ENCODE results near the gene TRPC1.

DNA sequence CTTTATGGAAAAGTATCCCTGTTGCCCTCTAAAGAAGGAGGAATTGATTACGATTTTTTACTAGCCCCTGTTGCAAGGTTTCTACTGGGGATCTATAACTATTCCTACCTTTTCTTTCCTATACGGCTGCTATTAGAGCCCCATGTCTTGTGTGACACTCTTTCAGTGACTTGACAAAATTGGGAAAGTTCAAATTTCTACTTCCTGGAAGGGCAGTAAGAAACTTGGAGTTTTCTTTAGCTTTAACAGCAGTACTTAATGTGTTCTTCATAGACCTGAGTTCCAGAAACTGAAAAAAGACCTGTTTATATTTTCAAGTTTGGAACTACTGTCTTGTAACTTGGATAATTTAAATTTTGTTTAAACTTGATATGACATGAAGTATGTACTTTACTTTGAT, 54.7 kb downstream of the TRPC1 start:
- no peak for TF ChIP-seq POLR2A (IDR thresholded peaks at IDR 0.05)
- TF ChIP-seq POLR2AphosphoS5 (IDR thresholded peaks at IDR 0.05): no peak
- no peak for TF ChIP-seq CTCF (IDR thresholded peaks at IDR 0.05)

Measured in stomach (tissue), 4 donors.